HS-27A (cell line): ENCODE data around the gene RSRP1.
"Not testable (repeated sequence)": the region's sequence is repeated elsewhere in the genome, so short reads cannot be mapped to it uniquely, and the experiment has no call there.

Experiments used
- DNase-seq: peaks from one replicate; pipeline ENCODE4 v3.0.0-alpha.2; 2012; ENCODE audit warnings: low read depth, missing footprints

Gene RSRP1

GRCh38 chr1:25247024-25247828 is at the start of gene RSRP1:
RSRP1 (minus strand) TSS chr1:25247454; CDS start chr1:25246963, 491 bp downstream.
- peak; percentile 97 for DNase-seq

GRCh38 chr1:25296501-25296900 is 49.2 kb upstream of the RSRP1 start:
- not testable (repeated sequence) for DNase-seq

GRCh38 chr1:25294889-25295826 is 47.9 kb upstream of the RSRP1 start:
- DNase-seq, result not testable (repeated sequence)

- DNase-seq, result not testable (repeated sequence)
Observed at GRCh38 chr1:25293426-25293825, 46.2 kb upstream of the RSRP1 start.

- DNase-seq, result not testable (repeated sequence)
Observed at GRCh38 chr1:25290043-25290442, 42.8 kb upstream of the RSRP1 start.

- DNase-seq, result not testable (repeated sequence)
Observed at GRCh38 chr1:25288573-25289101, 41.4 kb upstream of the RSRP1 start.

GRCh38 chr1:25287164-25287563 is 39.9 kb upstream of the RSRP1 start:
- DNase-seq, result not testable (repeated sequence)

- not testable (repeated sequence) for DNase-seq
Observed at GRCh38 chr1:25285862-25286261, 38.6 kb upstream of the RSRP1 start.

- not testable (repeated sequence) for DNase-seq
Observed at GRCh38 chr1:25279693-25280111, 32.4 kb upstream of the RSRP1 start.

- DNase-seq, result not testable (repeated sequence)
Observed at GRCh38 chr1:25278790-25279189, 31.5 kb upstream of the RSRP1 start.

- not testable (repeated sequence) for DNase-seq
Observed at GRCh38 chr1:25278358-25278757, 31.1 kb upstream of the RSRP1 start.

GRCh38 chr1:25277295-25277694 is 30.0 kb upstream of the RSRP1 start:
- DNase-seq, result not testable (repeated sequence)

- DNase-seq, result not testable (repeated sequence)
Observed at GRCh38 chr1:25275648-25276047, 28.4 kb upstream of the RSRP1 start.

- DNase-seq, result not testable (repeated sequence)
Observed at GRCh38 chr1:25272238-25272637, 25.0 kb upstream of the RSRP1 start, which contains the start of gene RHD. RHD (plus strand) TSS chr1:25272509; CDS start chr1:25272548, 39 bp downstream.

- DNase-seq, result not testable (repeated sequence)
Observed at GRCh38 chr1:25268143-25268760, 21.0 kb upstream of the RSRP1 start.

- peak; percentile 58 for DNase-seq
Observed at GRCh38 chr1:25267288-25268142, 20.3 kb upstream of the RSRP1 start.

- DNase-seq, result not testable (repeated sequence)
Observed at GRCh38 chr1:25266554-25267287, 19.5 kb upstream of the RSRP1 start.

GRCh38 chr1:25260336-25260735 is 13.1 kb upstream of the RSRP1 start:
- not testable (repeated sequence) for DNase-seq

GRCh38 chr1:25259813-25260212 is 12.6 kb upstream of the RSRP1 start:
- DNase-seq, result not testable (repeated sequence)

- DNase-seq, result no peak
Observed at GRCh38 chr1:25257196-25257595, 9.9 kb upstream of the RSRP1 start.
